ENCODE data around the gene LASP1. TPM values are rescaled to one million over a fixed set of nuclear protein-coding genes. Genes with fewer than 3 reads are reported as not detected.

LASP1 gene
- total RNA-seq, 2 donors from 2014 or later = 87.2 to 219 TPM

DNA sequence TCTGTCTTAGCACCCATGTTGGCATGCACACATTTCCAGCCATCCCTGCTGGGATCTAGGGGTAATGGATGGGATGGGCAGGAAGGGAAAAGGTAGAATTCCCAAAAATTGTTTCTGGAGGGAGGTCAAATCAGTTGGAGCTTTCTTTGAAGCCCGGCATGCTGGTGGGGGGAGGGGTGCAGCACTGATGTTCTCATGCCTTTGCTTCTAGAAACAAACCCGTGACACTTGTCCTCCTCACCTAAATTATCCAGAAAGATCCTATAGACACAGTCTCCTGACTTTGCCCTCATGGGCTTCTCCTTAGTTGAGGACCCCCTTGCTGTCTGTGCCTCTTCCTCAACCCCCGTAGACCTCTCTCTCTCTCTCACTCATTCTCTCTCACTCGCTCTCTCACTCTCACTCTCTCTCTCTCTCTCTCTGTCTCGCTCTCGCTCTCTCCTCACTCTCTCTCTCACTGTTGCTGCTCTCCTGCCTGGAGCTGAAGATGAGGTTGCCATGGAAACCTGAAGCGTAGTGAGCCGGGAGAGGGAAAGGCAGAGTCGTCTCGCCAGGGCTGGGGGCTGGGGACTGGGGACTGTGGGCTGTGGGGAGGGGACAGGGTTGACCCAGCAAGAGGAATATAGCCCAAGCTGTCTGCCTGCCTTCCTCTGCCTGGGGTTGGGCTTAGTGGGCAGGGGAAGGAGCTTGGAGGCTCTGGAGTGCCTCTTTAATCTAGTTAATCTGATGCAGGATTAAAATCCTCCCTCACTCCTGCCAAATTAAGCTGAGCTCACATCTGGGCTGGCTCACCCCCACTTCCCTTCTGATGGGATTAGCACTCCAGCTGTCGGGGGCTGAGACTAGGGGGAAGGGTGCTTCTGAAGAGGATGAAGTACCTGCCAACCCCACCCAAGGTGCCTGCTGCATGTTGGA is 16.1 kb downstream of the LASP1 start:
- TF ChIP-seq, protein P1, sequence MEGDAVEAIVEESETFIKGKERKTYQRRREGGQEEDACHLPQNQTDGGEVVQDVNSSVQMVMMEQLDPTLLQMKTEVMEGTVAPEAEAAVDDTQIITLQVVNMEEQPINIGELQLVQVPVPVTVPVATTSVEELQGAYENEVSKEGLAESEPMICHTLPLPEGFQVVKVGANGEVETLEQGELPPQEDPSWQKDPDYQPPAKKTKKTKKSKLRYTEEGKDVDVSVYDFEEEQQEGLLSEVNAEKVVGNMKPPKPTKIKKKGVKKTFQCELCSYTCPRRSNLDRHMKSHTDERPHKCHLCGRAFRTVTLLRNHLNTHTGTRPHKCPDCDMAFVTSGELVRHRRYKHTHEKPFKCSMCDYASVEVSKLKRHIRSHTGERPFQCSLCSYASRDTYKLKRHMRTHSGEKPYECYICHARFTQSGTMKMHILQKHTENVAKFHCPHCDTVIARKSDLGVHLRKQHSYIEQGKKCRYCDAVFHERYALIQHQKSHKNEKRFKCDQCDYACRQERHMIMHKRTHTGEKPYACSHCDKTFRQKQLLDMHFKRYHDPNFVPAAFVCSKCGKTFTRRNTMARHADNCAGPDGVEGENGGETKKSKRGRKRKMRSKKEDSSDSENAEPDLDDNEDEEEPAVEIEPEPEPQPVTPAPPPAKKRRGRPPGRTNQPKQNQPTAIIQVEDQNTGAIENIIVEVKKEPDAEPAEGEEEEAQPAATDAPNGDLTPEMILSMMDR (IDR thresholded peaks at IDR 0.05) = no peak
- Histone ChIP-seq H3K9me3 (no peaks in the 10 kb centered on the region), H3K4me3 (peak overlapping the region; percentile 24), H3K27ac (peak overlapping the region in 1 of 2 donors; percentile 20), H3K36me3 (peaks cover 20% of the 10 kb centered on the region), H3K27me3 (replicated peaks; ENCODE audit: insufficient read depth) (no peaks in the 10 kb centered on the region), H3K4me1 (ENCODE audit: control insufficient read depth in 1 of 2, low read depth in 2 of 2) (peaks cover 49 to 81% of the 10 kb centered on the region in 2 donors)
- no peak for DNase-seq (ENCODE audit: low spot score)
- ATAC-seq (ENCODE audit: insufficient number of reproducible peaks, low FRiP score, low read depth) = no peak

DNA sequence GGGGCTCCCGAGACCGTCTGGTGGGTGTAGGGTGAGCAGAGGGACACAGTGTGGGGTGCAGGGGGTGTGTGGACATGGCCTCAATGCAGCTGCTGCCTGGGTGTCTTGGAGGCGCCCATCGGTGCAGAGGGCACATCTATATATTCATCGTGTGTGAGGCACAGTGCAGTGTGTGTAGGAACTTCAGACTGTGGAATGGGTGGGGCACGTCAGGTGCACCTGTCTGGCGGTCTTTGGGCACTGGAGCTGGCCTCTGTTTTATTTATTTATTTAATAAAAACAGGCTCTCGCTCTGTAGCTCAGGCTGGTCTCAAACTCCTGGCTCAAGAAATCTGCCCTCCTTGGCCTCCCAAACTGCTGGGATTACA is 16.8 kb downstream of the LASP1 start:
- Histone ChIP-seq H3K27me3 (replicated peaks; ENCODE audit: insufficient read depth) (no peaks in the 10 kb centered on the region), H3K4me3 (no peak overlapping the region), H3K9me3 (no peaks in the 10 kb centered on the region), H3K36me3 (peaks cover 24% of the 10 kb centered on the region), H3K4me1 (ENCODE audit: control insufficient read depth in 1 of 2, low read depth in 2 of 2) (peaks cover 43 to 75% of the 10 kb centered on the region in 2 donors), H3K27ac (peak overlapping the region in 1 of 2 donors; percentile 20)
- TF ChIP-seq, protein P1 (IDR thresholded peaks at IDR 0.05) = no peak
- ATAC-seq (ENCODE audit: insufficient number of reproducible peaks, low FRiP score, low read depth) = no peak
- no peak for DNase-seq (ENCODE audit: low spot score)

DNA sequence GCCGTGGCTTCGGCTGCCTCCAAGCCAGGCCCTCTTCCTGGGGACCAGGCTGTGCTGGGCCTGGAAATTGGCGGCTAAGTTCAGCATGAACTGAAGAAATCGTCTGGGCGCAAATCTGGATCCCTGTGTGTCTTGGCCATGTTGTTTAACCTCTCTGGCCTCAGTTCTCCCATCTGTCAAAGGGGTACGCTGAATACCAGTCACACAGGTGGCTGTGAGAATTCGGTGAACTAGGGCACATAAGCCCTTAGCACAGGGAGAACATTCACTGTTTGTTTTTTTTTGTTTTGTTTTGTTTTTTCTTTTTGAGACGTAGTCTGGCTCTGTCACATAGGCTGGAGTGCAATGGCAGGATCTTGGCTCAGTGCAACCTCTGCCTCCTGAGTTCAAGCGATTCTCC is 19.0 kb downstream of the LASP1 start:
- Histone ChIP-seq H3K9me3 (no peaks in the 10 kb centered on the region), H3K4me1 (ENCODE audit: control insufficient read depth in 1 of 2, low read depth in 2 of 2) (peaks cover 40 to 73% of the 10 kb centered on the region in 2 donors), H3K4me3 (no peak overlapping the region), H3K27me3 (replicated peaks; ENCODE audit: insufficient read depth) (no peaks in the 10 kb centered on the region), H3K27ac (no peak overlapping the region), H3K36me3 (peaks cover 35% of the 10 kb centered on the region)
- DNase-seq (ENCODE audit: low spot score) (no peak), ATAC-seq (ENCODE audit: insufficient number of reproducible peaks, low FRiP score, low read depth) (no peak)
- TF ChIP-seq, protein P1 (IDR thresholded peaks at IDR 0.05) = no peak

DNA sequence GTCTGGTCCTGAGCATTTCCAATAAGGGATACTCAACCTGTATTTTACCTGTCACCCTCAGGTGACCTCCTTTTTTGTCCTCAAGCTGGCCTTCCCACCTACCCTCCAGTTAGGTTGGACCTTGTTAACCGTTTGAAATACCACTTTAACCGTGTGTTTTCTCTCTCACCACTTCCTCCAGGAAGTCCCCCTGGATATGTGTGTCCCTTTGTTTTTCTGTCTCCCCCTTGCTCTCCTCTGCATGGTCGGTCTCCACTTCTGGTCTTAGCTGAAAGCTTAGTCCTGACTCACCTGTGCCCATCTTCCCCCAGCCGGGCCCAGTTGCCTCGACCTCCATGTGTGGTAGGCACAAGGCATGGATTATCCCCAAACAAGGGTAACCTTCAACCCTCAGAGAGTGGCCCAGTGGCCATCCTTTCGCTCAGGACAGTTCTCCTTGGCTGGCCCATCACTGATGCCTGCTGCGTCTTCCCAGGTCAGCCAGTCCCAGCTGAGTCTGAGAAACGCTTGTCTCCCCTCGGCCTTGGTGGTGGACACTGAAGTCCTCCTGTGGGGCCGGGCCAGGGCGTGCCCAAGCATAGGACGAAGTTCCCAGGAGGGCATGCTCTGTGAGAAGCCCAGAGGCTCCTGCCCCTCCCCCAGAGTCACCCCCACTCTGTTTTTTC is 20.0 kb downstream of the LASP1 start:
- DNase-seq (ENCODE audit: low spot score) (no peak), ATAC-seq (ENCODE audit: insufficient number of reproducible peaks, low FRiP score, low read depth) (no peak)
- Histone ChIP-seq H3K4me1 (ENCODE audit: control insufficient read depth in 1 of 2, low read depth in 2 of 2) (peaks cover 38 to 68% of the 10 kb centered on the region in 2 donors), H3K4me3 (no peak overlapping the region), H3K27me3 (replicated peaks; ENCODE audit: insufficient read depth) (no peaks in the 10 kb centered on the region), H3K27ac (no peak overlapping the region), H3K36me3 (peaks cover 35% of the 10 kb centered on the region), H3K9me3 (no peaks in the 10 kb centered on the region)
- TF ChIP-seq, protein P1 (IDR thresholded peaks at IDR 0.05) = no peak

DNA sequence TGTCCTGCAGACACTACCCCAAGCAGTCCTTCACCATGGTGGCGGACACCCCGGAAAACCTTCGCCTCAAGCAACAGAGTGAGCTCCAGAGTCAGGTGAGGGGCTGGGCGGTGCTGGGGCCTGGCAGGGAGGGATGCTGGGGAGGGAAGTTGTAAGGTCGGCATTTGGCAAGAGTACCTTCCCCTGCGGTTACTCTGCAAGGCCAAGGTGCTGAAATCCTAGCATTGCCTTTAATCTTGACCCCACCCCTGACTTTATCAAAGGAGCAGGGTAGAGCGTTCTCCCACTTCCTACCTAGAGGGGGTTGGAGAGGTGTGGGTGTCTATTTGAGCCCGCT is 20.5 kb downstream of the LASP1 start:
- no peak overlapping the region for H3K4me3 ChIP-seq
- no peak for DNase-seq (ENCODE audit: low spot score)
- peaks cover 35% of the 10 kb centered on the region for H3K36me3 ChIP-seq
- H3K4me1 ChIP-seq (ENCODE audit: control insufficient read depth in 1 of 2, low read depth in 2 of 2) = peaks cover 33 to 64% of the 10 kb centered on the region in 2 donors
- peak overlapping the region in 1 of 2 donors; percentile 43 for H3K27ac ChIP-seq
- TF ChIP-seq, protein P1 (IDR thresholded peaks at IDR 0.05) = no peak
- no peaks in the 10 kb centered on the region for H3K27me3 ChIP-seq (replicated peaks; ENCODE audit: insufficient read depth)
- no peaks in the 10 kb centered on the region for H3K9me3 ChIP-seq
- ATAC-seq (ENCODE audit: insufficient number of reproducible peaks, low FRiP score, low read depth) = no peak
